ENCODE results near the gene CCNB1IP1.
"Not testable (repeated sequence)": the region's sequence is repeated elsewhere in the genome, so short reads cannot be mapped to it uniquely, and the experiment has no call there.

The CCNB1IP1 gene

GRCh38 chr14:20356422-20356821 is 23.3 kb upstream of the CCNB1IP1 start:
- Histone ChIP-seq H3K9me3 (ENCODE audit: control insufficient read depth in 1 of 2, low read length in 2 of 2) (no peaks in the 10 kb centered on the region), H3K36me3 (ENCODE audit: control insufficient read depth in 1 of 2, insufficient read depth in 2 of 2, low read length in 2 of 2) (peaks cover 52 to 64% of the 10 kb centered on the region in 2 donors), H3K27me3 (ENCODE audit: low read depth, low read length) (no peaks in the 10 kb centered on the region), H3K4me3 (ENCODE audit: low read depth in 1 of 2, low read length in 2 of 2) (no peak overlapping the region), H3K27ac (ENCODE audit: low read length) (no peak overlapping the region), H3K4me1 (ENCODE audit: control insufficient read depth in 1 of 2, insufficient read depth in 2 of 2, low read length in 2 of 2) (no peaks in the 10 kb centered on the region)

- Histone ChIP-seq H3K27me3 (ENCODE audit: low read depth, low read length) (no peaks in the 10 kb centered on the region), H3K4me3 (ENCODE audit: low read depth in 1 of 2, low read length in 2 of 2) (no peak overlapping the region), H3K9me3 (ENCODE audit: control insufficient read depth in 1 of 2, low read length in 2 of 2) (no peaks in the 10 kb centered on the region), H3K36me3 (ENCODE audit: control insufficient read depth in 1 of 2, insufficient read depth in 2 of 2, low read length in 2 of 2) (peaks cover 36 to 65% of the 10 kb centered on the region in 2 donors), H3K4me1 (ENCODE audit: control insufficient read depth in 1 of 2, insufficient read depth in 2 of 2, low read length in 2 of 2) (no peaks in the 10 kb centered on the region), H3K27ac (ENCODE audit: low read length) (no peak overlapping the region)
Measured at GRCh38 chr14:20350860-20351259, 17.8 kb upstream of the CCNB1IP1 start.

- H3K27me3 ChIP-seq (ENCODE audit: low read depth, low read length), result no peaks in the 10 kb centered on the region
- no peak overlapping the region for H3K27ac ChIP-seq (ENCODE audit: low read length)
- H3K4me1 ChIP-seq (ENCODE audit: control insufficient read depth in 1 of 2, insufficient read depth in 2 of 2, low read length in 2 of 2), result no peaks in the 10 kb centered on the region
- H3K4me3 ChIP-seq (ENCODE audit: low read depth in 1 of 2, low read length in 2 of 2), result no peak overlapping the region
- no peaks in the 10 kb centered on the region for H3K9me3 ChIP-seq (ENCODE audit: control insufficient read depth in 1 of 2, low read length in 2 of 2)
- peaks cover 32 to 67% of the 10 kb centered on the region in 2 donors for H3K36me3 ChIP-seq (ENCODE audit: control insufficient read depth in 1 of 2, insufficient read depth in 2 of 2, low read length in 2 of 2)
Measured at GRCh38 chr14:20350282-20350681, 17.2 kb upstream of the CCNB1IP1 start.

- Histone ChIP-seq H3K4me3 (ENCODE audit: low read depth in 1 of 2, low read length in 2 of 2) (no peak overlapping the region), H3K36me3 (ENCODE audit: control insufficient read depth in 1 of 2, insufficient read depth in 2 of 2, low read length in 2 of 2) (peaks cover 14 to 52% of the 10 kb centered on the region in 2 donors), H3K27ac (ENCODE audit: low read length) (no peak overlapping the region), H3K9me3 (ENCODE audit: control insufficient read depth in 1 of 2, low read length in 2 of 2) (no peaks in the 10 kb centered on the region), H3K27me3 (ENCODE audit: low read depth, low read length) (no peaks in the 10 kb centered on the region), H3K4me1 (ENCODE audit: control insufficient read depth in 1 of 2, insufficient read depth in 2 of 2, low read length in 2 of 2) (peaks cover 5 to 9% of the 10 kb centered on the region in 2 donors)
Measured at GRCh38 chr14:20347747-20348146, 14.7 kb upstream of the CCNB1IP1 start.

GRCh38 chr14:20346713-20347112 is 13.6 kb upstream of the CCNB1IP1 start:
- H3K4me1 ChIP-seq (ENCODE audit: control insufficient read depth in 1 of 2, insufficient read depth in 2 of 2, low read length in 2 of 2), result peaks cover 5 to 9% of the 10 kb centered on the region in 2 donors
- no peak overlapping the region for H3K27ac ChIP-seq (ENCODE audit: low read length)
- no peak overlapping the region for H3K4me3 ChIP-seq (ENCODE audit: low read depth in 1 of 2, low read length in 2 of 2)
- no peaks in the 10 kb centered on the region for H3K27me3 ChIP-seq (ENCODE audit: low read depth, low read length)
- H3K9me3 ChIP-seq (ENCODE audit: control insufficient read depth in 1 of 2, low read length in 2 of 2), result no peaks in the 10 kb centered on the region
- H3K36me3 ChIP-seq (ENCODE audit: control insufficient read depth in 1 of 2, insufficient read depth in 2 of 2, low read length in 2 of 2), result peaks cover 6 to 42% of the 10 kb centered on the region in 2 donors

- Histone ChIP-seq H3K4me3 (ENCODE audit: low read depth in 1 of 2, low read length in 2 of 2) (no peak overlapping the region), H3K27ac (ENCODE audit: low read length) (no peak overlapping the region), H3K36me3 (ENCODE audit: control insufficient read depth in 1 of 2, insufficient read depth in 2 of 2, low read length in 2 of 2) (peaks cover 6 to 34% of the 10 kb centered on the region in 2 donors), H3K4me1 (ENCODE audit: control insufficient read depth in 1 of 2, insufficient read depth in 2 of 2, low read length in 2 of 2) (peaks cover 5 to 9% of the 10 kb centered on the region in 2 donors), H3K9me3 (ENCODE audit: control insufficient read depth in 1 of 2, low read length in 2 of 2) (no peaks in the 10 kb centered on the region), H3K27me3 (ENCODE audit: low read depth, low read length) (no peaks in the 10 kb centered on the region)
Measured at GRCh38 chr14:20345366-20345765, 12.3 kb upstream of the CCNB1IP1 start.

- Histone ChIP-seq H3K27ac (ENCODE audit: low read length) (peak overlapping the region; percentile 86), H3K4me1 (ENCODE audit: control insufficient read depth in 1 of 2, insufficient read depth in 2 of 2, low read length in 2 of 2) (peaks cover 5 to 9% of the 10 kb centered on the region in 2 donors), H3K36me3 (ENCODE audit: control insufficient read depth in 1 of 2, insufficient read depth in 2 of 2, low read length in 2 of 2) (peaks cover 6 to 24% of the 10 kb centered on the region in 2 donors), H3K4me3 (ENCODE audit: low read depth in 1 of 2, low read length in 2 of 2) (peak overlapping the region; percentile 75 to 88), H3K27me3 (ENCODE audit: low read depth, low read length) (no peaks in the 10 kb centered on the region), H3K9me3 (ENCODE audit: control insufficient read depth in 1 of 2, low read length in 2 of 2) (no peaks in the 10 kb centered on the region)
Measured at GRCh38 chr14:20343862-20344220, 10.8 kb upstream of the CCNB1IP1 start.

GRCh38 chr14:20343092-20343861 is 10.2 kb upstream of the CCNB1IP1 start, which contains the start of gene PARP2:
Gene PARP2, plus strand, starts transcription at chr14:20343635. Its CDS starts 7 bp downstream, at chr14:20343642.
- H3K27ac ChIP-seq (ENCODE audit: low read length), result peak within 1 kb of the TSS; percentile 91
- H3K4me3 ChIP-seq (ENCODE audit: low read depth in 1 of 2, low read length in 2 of 2), result peak within 1 kb of the TSS; percentile 75 to 88
- H3K9me3 ChIP-seq (ENCODE audit: control insufficient read depth in 1 of 2, low read length in 2 of 2), result no peaks in the 10 kb centered on the region
- H3K36me3 ChIP-seq (ENCODE audit: control insufficient read depth in 1 of 2, insufficient read depth in 2 of 2, low read length in 2 of 2), result peaks cover 6 to 24% of the 10 kb centered on the region in 2 donors
- no peaks in the 10 kb centered on the region for H3K27me3 ChIP-seq (ENCODE audit: low read depth, low read length)
- H3K4me1 ChIP-seq (ENCODE audit: control insufficient read depth in 1 of 2, insufficient read depth in 2 of 2, low read length in 2 of 2), result peaks cover 5 to 9% of the 10 kb centered on the region in 2 donors

- peak overlapping the region; percentile 75 to 88 for H3K4me3 ChIP-seq (ENCODE audit: low read depth in 1 of 2, low read length in 2 of 2)
- H3K36me3 ChIP-seq (ENCODE audit: control insufficient read depth in 1 of 2, insufficient read depth in 2 of 2, low read length in 2 of 2), result peaks cover 2 to 16% of the 10 kb centered on the region in 2 donors
- H3K27me3 ChIP-seq (ENCODE audit: low read depth, low read length), result no peaks in the 10 kb centered on the region
- H3K27ac ChIP-seq (ENCODE audit: low read length), result no peak overlapping the region
- no peaks in the 10 kb centered on the region for H3K9me3 ChIP-seq (ENCODE audit: control insufficient read depth in 1 of 2, low read length in 2 of 2)
- H3K4me1 ChIP-seq (ENCODE audit: control insufficient read depth in 1 of 2, insufficient read depth in 2 of 2, low read length in 2 of 2), result peaks cover 5 to 9% of the 10 kb centered on the region in 2 donors
Measured at GRCh38 chr14:20341646-20342045, 8.6 kb upstream of the CCNB1IP1 start.

GRCh38 chr14:20341032-20341431 is 8.0 kb upstream of the CCNB1IP1 start:
- not testable (repeated sequence) for H3K27ac ChIP-seq (ENCODE audit: low read length); H3K27me3 ChIP-seq (ENCODE audit: low read depth, low read length)
- H3K36me3 ChIP-seq (ENCODE audit: control insufficient read depth in 1 of 2, insufficient read depth in 2 of 2, low read length in 2 of 2), result peaks cover 0 to 10% of the 10 kb centered on the region in 2 donors

GRCh38 chr14:20334017-20334416 is 938 bp upstream of the CCNB1IP1 start:
- Histone ChIP-seq H3K4me1 (ENCODE audit: control insufficient read depth in 1 of 2, insufficient read depth in 2 of 2, low read length in 2 of 2) (peaks cover 8 to 14% of the 10 kb centered on the region in 2 donors), H3K36me3 (ENCODE audit: control insufficient read depth in 1 of 2, insufficient read depth in 2 of 2, low read length in 2 of 2) (peaks cover 0 to under 1% of the 10 kb centered on the region in 2 donors), H3K9me3 (ENCODE audit: control insufficient read depth in 1 of 2, low read length in 2 of 2) (no peaks in the 10 kb centered on the region), H3K27ac (ENCODE audit: low read length) (no peak overlapping the region), H3K27me3 (ENCODE audit: low read depth, low read length) (no peaks in the 10 kb centered on the region), H3K4me3 (ENCODE audit: low read depth in 1 of 2, low read length in 2 of 2) (no peak overlapping the region)

More at GRCh38 chr14:20341032-20341431, 8.0 kb upstream of the CCNB1IP1 start:
- H3K9me3 ChIP-seq (ENCODE audit: control insufficient read depth in 1 of 2, low read length in 2 of 2); H3K4me1 ChIP-seq (ENCODE audit: control insufficient read depth in 1 of 2, insufficient read depth in 2 of 2, low read length in 2 of 2); H3K4me3 ChIP-seq (ENCODE audit: low read depth in 1 of 2, low read length in 2 of 2): not testable (repeated sequence)

All from muscle layer of duodenum (tissue), 2 donors.